Gastrocnemius medialis (tissue), 4 donors: ENCODE results near the gene MPP3.

Source experiments
- POLR2A ChIP-seq, 2 donors: fragments of 450-650 bp; IDR thresholded peaks; one replicate each; pipeline ENCODE4 v1.6.1; 2017; ENCODE audit warnings: antibody characterized with exemption in 2 of 2, mild to moderate bottlenecking in 2 of 2, moderate library complexity in 2 of 2
- TF ChIP-seq, protein P1 (sequence below), 5 experiments: fragments of 450-650 bp in 3 of 5; fragments of 200-600 bp in 2 of 5; sonication (generic) in 2 of 5; IDR thresholded peaks in 4 of 5; conservative IDR thresholded peaks in 1 of 5; 1 replicate in 4 of 5; 2 replicates in 1 of 5; pipeline ENCODE4 v1.5.1; 2016 to 2019; ENCODE audit warnings: antibody characterized with exemption in 5 of 5, mild to moderate bottlenecking in 3 of 5, moderate library complexity in 3 of 5

DNA sequence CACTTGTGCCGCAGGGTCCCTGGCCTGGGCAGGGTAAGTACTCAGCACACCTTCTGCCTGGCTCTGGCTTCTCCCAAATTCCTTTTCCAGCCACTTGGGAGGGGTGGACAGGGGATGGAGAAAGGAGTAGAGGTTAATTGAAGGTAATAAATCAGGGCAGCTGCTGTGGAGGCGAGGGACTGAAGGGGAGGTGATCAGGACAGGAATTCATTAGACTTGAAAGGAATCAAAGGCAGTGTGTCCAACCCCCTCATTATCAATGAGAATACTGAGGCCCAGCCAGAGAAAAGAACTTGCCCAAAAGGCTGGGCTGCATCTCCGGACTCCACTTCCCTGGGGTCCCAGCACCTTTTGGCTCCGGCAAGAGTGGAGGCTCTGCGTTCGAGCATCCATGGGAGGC is 76.7 kb downstream of the MPP3 start:
- TF ChIP-seq, protein P1, sequence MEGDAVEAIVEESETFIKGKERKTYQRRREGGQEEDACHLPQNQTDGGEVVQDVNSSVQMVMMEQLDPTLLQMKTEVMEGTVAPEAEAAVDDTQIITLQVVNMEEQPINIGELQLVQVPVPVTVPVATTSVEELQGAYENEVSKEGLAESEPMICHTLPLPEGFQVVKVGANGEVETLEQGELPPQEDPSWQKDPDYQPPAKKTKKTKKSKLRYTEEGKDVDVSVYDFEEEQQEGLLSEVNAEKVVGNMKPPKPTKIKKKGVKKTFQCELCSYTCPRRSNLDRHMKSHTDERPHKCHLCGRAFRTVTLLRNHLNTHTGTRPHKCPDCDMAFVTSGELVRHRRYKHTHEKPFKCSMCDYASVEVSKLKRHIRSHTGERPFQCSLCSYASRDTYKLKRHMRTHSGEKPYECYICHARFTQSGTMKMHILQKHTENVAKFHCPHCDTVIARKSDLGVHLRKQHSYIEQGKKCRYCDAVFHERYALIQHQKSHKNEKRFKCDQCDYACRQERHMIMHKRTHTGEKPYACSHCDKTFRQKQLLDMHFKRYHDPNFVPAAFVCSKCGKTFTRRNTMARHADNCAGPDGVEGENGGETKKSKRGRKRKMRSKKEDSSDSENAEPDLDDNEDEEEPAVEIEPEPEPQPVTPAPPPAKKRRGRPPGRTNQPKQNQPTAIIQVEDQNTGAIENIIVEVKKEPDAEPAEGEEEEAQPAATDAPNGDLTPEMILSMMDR (IDR thresholded peaks at IDR 0.05 in 4 of 5, conservative IDR thresholded peaks at IDR 0.05 in 1 of 5), result no peak
- TF ChIP-seq POLR2A (IDR thresholded peaks at IDR 0.05), result no peak
